Epithelial cell of esophagus (primary cell): ENCODE measurements around the gene GALNTL6.

ENCODE experiments used
- DNase-seq: peaks from one replicate; pipeline ENCODE4 v3.0.0; 2010; ENCODE audit warnings: low read depth
- H3K4me3 ChIP-seq: 2 replicates; pipeline ENCODE4 v1.5.1; 2011; ENCODE audit warnings: mild to moderate bottlenecking, low read length, control low read depth
- TF ChIP-seq, protein P1 (sequence below): IDR thresholded peaks from 2 replicates; pipeline ENCODE4 v1.5.1; 2011; ENCODE audit warnings: low read depth, mild to moderate bottlenecking, low read length, control low read depth, inconsistent platforms; ENCODE audit not compliant: insufficient read depth; ENCODE audit errors: missing control alignments

Gene GALNTL6

DNA sequence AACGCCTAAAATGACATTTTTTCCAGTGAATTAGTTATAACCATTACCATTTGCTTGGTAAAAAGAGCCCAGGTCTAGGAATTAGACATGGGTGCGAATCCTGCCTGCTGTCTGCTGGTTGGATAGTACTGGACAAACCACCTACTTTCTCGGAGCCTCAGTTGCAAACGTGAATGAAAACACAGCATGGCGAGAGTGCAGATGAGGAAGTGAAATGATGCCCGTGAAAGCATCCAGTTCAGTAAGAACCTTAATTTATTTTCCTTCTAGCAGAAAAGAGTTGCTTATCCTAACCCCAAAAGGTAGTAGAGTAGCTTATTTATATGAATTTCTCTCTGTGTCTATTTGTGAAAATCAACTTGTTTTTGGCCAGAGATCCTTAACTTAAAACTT lies 1184.0 kb downstream of the GALNTL6 start:
- H3K4me3 ChIP-seq: no peak overlapping the region
- TF ChIP-seq, protein P1, sequence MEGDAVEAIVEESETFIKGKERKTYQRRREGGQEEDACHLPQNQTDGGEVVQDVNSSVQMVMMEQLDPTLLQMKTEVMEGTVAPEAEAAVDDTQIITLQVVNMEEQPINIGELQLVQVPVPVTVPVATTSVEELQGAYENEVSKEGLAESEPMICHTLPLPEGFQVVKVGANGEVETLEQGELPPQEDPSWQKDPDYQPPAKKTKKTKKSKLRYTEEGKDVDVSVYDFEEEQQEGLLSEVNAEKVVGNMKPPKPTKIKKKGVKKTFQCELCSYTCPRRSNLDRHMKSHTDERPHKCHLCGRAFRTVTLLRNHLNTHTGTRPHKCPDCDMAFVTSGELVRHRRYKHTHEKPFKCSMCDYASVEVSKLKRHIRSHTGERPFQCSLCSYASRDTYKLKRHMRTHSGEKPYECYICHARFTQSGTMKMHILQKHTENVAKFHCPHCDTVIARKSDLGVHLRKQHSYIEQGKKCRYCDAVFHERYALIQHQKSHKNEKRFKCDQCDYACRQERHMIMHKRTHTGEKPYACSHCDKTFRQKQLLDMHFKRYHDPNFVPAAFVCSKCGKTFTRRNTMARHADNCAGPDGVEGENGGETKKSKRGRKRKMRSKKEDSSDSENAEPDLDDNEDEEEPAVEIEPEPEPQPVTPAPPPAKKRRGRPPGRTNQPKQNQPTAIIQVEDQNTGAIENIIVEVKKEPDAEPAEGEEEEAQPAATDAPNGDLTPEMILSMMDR: no peak
- DNase-seq: no peak

DNA sequence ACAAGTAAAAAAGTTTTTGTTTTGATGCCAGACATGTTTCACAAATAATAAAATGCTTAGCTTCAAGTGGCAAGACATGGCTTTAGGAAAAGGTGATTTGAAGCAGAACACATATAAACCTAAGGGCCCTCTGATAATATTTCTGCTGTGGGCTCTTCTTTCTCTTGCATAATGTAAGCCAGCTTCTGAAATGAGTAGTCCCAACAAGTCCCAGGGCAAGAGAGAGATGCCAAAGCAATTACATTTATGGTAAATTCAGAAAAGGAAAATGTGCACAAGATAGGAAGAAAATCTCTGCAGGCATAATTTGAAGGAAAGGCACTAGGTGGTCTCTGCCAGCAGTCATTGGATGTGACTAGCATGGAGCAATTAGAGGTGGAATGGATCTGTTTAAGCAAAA lies 1184.7 kb downstream of the GALNTL6 start:
- peak; percentile 66 for DNase-seq
- no peak overlapping the region for H3K4me3 ChIP-seq
- TF ChIP-seq, protein P1: no peak

DNA sequence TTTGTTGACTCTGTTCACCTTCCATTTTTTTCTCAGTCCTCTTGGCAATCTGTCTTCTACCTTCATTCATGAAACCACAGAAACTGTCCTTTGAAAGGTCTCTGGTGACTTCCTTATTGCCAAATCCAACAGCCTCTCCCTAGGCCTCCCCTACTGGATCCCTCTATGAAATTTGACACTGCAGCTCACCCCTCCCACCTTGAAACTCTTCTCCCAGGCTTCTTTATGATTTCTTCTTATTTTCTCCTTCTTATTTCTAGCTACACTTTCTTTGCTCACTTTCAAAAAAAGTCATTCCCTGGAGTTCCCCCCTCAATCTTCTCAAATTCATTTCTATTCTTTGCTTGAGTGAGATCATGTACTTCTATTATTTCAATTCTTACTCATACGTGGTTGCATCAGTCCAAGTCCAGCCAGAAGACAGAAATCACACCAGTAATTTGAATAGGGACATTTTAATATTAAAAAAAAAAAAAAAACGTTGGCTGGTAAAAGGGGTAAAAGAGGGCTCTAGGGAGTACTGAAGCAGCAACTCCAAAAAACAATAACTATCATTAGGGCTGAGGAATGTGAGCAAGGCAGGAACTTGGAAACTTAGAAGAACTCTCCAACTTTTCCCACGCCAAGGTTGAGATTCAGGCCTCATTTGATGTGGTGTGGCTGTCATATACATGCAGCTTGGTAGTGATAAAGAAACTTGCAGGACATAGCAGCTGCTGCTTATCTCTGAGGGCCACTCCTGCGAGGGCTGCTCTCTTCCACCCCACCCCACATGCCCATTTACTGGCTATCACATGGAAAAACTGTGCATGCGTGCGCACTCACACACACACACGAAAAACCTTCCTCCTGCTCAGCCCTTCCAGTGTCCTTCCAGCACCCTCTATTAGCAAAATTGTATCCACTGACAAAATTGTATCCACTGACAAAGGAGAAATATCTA lies 1185.6 kb downstream of the GALNTL6 start:
- peak; percentile 83 for DNase-seq
- no peak overlapping the region for H3K4me3 ChIP-seq
- TF ChIP-seq, protein P1: no peak

DNA sequence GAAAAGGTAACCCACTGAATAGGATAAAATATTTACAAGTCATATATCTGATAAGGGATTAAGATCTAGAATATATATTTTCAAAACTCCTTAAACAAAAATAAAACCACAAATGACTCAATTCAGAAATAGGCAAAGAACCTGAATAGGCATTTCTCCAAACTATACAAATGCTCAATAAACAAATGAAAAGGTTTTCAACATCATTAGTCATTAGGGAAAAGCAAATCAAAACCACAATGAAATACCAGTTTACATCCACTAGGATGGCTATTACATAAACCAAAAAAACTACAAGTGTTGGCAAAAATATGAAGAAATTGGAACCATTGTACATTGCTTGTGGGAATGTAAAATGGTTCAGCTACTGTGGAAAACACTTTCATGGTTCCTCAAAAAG lies 1188.4 kb downstream of the GALNTL6 start:
- H3K4me3 ChIP-seq: no peak overlapping the region
- peak; percentile 72 for DNase-seq
- TF ChIP-seq, protein P1: no peak

DNA sequence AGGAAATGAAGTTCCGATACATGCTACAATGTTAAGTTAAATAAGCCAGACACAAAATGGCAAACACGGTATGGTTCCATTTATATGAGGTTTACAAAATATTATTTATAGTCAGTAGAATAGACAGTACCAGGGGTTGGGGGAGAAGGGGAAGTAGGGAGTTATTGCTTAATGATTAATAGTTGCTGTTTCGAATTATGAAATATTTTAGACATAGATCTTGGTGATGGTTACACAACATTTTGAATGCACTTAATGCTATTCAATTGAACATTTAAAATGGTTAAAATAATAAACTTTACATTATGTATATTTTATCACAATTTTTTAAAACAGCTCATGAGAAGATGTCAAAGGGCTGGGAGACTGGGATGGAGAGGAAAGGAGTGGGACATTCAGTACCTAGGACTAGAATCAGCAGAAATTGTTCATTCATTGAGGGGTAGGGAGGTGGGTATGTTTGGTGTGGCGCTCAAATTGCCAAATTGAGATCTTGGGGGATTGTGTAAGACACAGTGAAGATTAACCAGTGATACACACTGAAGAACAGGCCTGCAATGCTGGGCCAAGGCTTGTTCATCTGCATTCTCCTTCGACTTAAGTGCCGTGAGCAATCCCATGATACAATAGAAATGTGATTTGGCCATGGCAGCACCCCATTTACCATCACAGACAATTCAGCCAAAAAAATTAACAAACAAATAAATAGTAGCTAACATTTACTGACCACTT lies 1189.8 kb downstream of the GALNTL6 start:
- H3K4me3 ChIP-seq: no peak overlapping the region
- TF ChIP-seq, protein P1: no peak
- no peak for DNase-seq

DNA sequence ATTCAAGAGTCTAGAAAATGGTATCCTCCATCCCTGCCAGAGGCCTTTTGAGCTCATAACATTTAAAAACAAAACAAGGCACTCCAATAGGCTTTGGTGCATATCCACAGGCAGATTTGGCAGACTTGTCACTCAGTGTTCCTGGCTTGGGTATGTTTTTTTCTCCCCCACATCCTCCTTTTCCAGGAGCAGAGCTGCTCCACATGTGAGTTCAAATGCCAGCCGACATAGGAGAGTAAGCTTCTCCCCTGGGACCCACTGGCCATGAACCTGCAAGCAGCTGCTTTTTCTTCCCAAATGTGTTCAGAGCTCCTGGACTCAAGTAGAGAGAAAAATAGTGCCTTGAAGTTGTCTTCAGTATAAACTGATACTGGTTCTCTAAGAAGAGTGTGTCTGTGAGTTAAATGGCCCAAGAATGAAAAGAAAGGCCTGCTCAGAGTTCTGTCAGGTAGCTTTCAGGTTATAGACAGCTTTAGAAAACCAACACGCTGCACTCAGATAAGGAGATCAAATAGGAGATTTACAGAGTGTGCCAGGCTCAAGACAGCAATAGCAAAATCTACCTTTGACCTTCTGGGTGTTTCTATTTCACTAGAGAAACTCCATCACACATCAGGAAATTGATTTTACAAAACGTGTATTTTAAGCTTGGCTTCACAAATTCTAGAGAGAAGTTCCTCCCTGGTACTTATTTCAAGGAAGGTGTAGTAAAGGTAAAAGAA lies 1192.9 kb downstream of the GALNTL6 start:
- H3K4me3 ChIP-seq: no peak overlapping the region
- TF ChIP-seq, protein P1: no peak
- DNase-seq: no peak
